GM12875 (cell line): ENCODE measurements around the gene CCDC13.

Source experiments
- H3K4me3 ChIP-seq: one replicate; pipeline ENCODE4 v1.5.1; 2011; ENCODE audit warnings: low read depth, low read length, control low read depth
- TF ChIP-seq, protein P1 (sequence below): IDR thresholded peaks from 2 replicates; pipeline ENCODE4 v1.5.1; 2011; ENCODE audit warnings: low read depth, mild to moderate bottlenecking, control low read depth, inconsistent platforms, low read length, moderate library complexity, borderline replicate concordance; ENCODE audit not compliant: insufficient read depth

Gene CCDC13

DNA sequence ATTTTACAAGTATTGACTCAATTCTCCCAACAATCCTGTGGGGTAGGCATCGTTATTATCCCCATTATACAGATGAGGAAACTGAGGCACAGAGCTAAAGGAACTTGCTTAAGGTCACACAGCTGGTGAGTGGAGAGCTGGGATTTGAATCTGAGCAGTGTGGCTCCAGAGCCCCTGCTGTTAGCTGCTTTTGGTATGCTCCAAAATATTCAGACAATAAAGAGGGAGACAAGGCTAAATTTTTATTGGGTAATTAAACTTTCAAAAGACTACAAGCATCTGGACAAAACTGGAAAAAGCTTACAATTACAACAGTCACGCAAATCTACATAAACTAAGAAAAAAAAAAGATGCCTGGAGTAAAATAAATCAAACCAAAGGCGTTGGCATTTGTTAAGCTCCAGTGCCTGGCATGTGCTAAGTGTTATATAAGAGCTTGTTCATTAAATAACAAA is 27.7 kb downstream of the CCDC13 start:
- no peak overlapping the region for H3K4me3 ChIP-seq
- TF ChIP-seq, protein P1, sequence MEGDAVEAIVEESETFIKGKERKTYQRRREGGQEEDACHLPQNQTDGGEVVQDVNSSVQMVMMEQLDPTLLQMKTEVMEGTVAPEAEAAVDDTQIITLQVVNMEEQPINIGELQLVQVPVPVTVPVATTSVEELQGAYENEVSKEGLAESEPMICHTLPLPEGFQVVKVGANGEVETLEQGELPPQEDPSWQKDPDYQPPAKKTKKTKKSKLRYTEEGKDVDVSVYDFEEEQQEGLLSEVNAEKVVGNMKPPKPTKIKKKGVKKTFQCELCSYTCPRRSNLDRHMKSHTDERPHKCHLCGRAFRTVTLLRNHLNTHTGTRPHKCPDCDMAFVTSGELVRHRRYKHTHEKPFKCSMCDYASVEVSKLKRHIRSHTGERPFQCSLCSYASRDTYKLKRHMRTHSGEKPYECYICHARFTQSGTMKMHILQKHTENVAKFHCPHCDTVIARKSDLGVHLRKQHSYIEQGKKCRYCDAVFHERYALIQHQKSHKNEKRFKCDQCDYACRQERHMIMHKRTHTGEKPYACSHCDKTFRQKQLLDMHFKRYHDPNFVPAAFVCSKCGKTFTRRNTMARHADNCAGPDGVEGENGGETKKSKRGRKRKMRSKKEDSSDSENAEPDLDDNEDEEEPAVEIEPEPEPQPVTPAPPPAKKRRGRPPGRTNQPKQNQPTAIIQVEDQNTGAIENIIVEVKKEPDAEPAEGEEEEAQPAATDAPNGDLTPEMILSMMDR, result no peak

- H3K4me3 ChIP-seq, result no peak overlapping the region
- TF ChIP-seq, protein P1, result no peak
Measured at GRCh38 chr3:42743204-42743995, 29.7 kb downstream of the CCDC13 start.

DNA sequence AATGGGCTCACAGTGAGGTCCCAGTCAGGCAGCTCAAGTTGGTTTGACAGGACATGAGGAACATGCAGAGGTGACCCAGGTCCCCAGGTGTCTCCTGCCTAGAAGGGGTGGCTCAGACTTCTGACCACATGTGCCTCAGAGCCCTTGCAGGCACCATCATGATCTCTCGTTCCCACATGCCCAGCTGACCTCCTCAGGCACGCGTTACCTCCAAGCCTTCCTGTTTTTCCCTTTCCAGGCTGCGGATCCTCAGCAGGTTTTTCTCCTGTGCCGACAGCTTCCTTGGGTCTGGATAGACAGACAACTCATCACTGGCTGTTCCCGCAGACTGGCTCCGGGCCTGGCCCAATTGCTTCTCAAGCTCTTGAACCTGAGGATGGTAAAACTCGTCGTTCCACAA is 30.4 kb downstream of the CCDC13 start:
- TF ChIP-seq, protein P1, result no peak
- H3K4me3 ChIP-seq, result no peak overlapping the region

- TF ChIP-seq, protein P1, result no peak
- H3K4me3 ChIP-seq, result no peak overlapping the region
Measured at GRCh38 chr3:42742259-42742658, 30.8 kb downstream of the CCDC13 start.

- no peak overlapping the region for H3K4me3 ChIP-seq
- TF ChIP-seq, protein P1, result no peak
Measured at GRCh38 chr3:42741796-42742195, 31.3 kb downstream of the CCDC13 start.

DNA sequence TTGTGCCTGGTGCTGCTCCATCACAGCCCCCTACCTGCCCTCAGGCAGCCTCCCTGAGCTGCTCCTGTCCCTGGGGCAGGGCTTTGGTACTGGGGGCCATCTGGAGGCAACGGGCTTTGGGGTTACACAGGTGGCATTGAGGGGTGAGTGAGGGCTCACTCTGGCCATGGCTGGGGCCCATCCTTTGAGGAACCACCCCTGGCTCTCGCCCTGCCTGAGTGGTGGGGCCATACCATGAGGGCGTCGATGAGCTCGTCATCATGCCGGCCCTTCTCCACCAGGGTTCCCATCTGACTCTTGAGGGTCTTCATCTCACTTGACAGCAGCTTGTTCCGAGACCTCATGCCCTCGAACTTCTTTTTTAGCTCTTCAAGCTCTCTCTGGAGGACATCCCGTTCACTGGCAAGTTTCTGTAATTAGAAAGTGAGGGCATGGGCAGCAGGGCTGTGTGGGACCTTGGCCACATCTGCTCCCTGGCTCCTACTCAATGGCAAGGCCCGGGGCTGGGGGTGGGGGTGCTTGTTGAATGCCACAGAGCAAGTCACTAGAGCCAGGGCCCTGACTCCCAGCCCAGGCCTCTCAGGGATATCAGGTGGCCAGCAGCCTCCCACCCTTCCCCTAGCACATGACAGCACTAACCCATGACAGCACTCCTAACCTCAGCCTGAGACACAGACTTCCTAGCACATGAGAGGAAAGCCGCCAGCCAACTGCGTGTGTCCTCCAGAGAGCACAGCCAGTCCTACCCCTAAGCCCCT is 33.5 kb downstream of the CCDC13 start:
- TF ChIP-seq, protein P1, result no peak
- no peak overlapping the region for H3K4me3 ChIP-seq
